Measurements from ENCODE around the gene PFN1. TPM values are rescaled to one million over a fixed set of nuclear protein-coding genes. Genes with fewer than 3 reads are reported as not detected.
"Not testable (repeated sequence)": the region's sequence is repeated elsewhere in the genome, so short reads cannot be mapped to it uniquely, and the experiment has no call there.

The PFN1 gene
- total RNA-seq, 1 experiment from 2014 or later, result 1,026 TPM

GRCh38 chr17:4921320-4921719, 27.0 kb downstream of the PFN1 start:
- Histone ChIP-seq H3K27me3 (replicated peaks; ENCODE audit: insufficient read depth, low read depth, low read length, poor library complexity) (no peaks in the 10 kb centered on the region), H3K27ac (ENCODE audit: low read depth, low read length, poor library complexity, severe bottlenecking) (no peak overlapping the region), H3K36me3 (ENCODE audit: insufficient read depth, low read length, poor library complexity, severe bottlenecking) (no peaks in the 10 kb centered on the region), H3K4me3 (ENCODE audit: low read depth, low read length, poor library complexity, severe bottlenecking) (no peak overlapping the region), H3K4me1 (ENCODE audit: insufficient read depth, low read length, poor library complexity, severe bottlenecking) (no peaks in the 10 kb centered on the region), H3K9me3 (ENCODE audit: low read depth, low read length, poor library complexity, severe bottlenecking) (no peaks in the 10 kb centered on the region)
- TF ChIP-seq CTCF (conservative IDR thresholded peaks at IDR 0.05; ENCODE audit: low read depth, low read length) (no peak), EZH2 (IDR thresholded peaks at IDR 0.05; ENCODE audit: borderline replicate concordance, low read depth, low read length, poor library complexity, severe bottlenecking) (no peak)
- no TSS peak for BruUV-seq (replicated peaks)
- ChIA-PET POLR2A (ENCODE audit: low non-redundant PET) (no interaction called here), CTCF (no interaction called here)
- no peak for DNase-seq (ENCODE audit: low spot score)
- intact Hi-C loops (cut with micrococcal nuclease; ENCODE audit: unreplicated experiment), result no loop called here

GRCh38 chr17:4920351-4921048, 27.8 kb downstream of the PFN1 start:
- TF ChIP-seq EZH2 (IDR thresholded peaks at IDR 0.05; ENCODE audit: borderline replicate concordance, low read depth, low read length, poor library complexity, severe bottlenecking) (no peak), CTCF (conservative IDR thresholded peaks at IDR 0.05; ENCODE audit: low read depth, low read length) (no peak)
- Histone ChIP-seq H3K4me3 (ENCODE audit: low read depth, low read length, poor library complexity, severe bottlenecking) (no peak overlapping the region), H3K27ac (ENCODE audit: low read depth, low read length, poor library complexity, severe bottlenecking) (no peak overlapping the region), H3K36me3 (ENCODE audit: insufficient read depth, low read length, poor library complexity, severe bottlenecking) (no peaks in the 10 kb centered on the region), H3K4me1 (ENCODE audit: insufficient read depth, low read length, poor library complexity, severe bottlenecking) (no peaks in the 10 kb centered on the region), H3K9me3 (ENCODE audit: low read depth, low read length, poor library complexity, severe bottlenecking) (no peaks in the 10 kb centered on the region), H3K27me3 (replicated peaks; ENCODE audit: insufficient read depth, low read depth, low read length, poor library complexity) (no peaks in the 10 kb centered on the region)
- intact Hi-C loops (cut with micrococcal nuclease; ENCODE audit: unreplicated experiment), result no loop called here
- ChIA-PET POLR2A (ENCODE audit: low non-redundant PET) (no interaction called here), CTCF (no interaction called here)
- DNase-seq (ENCODE audit: low spot score), result no peak
- BruUV-seq (replicated peaks), result no TSS peak

- H3K36me3 ChIP-seq (ENCODE audit: insufficient read depth, low read length, poor library complexity, severe bottlenecking), result no peaks in the 10 kb centered on the region
- ChIA-PET POLR2A (ENCODE audit: low non-redundant PET) (no interaction called here), CTCF (no interaction called here)
- H3K4me3 ChIP-seq (ENCODE audit: low read depth, low read length, poor library complexity, severe bottlenecking), result no peak overlapping the region
- H3K27me3 ChIP-seq (replicated peaks; ENCODE audit: insufficient read depth, low read depth, low read length, poor library complexity), result no peaks in the 10 kb centered on the region
- no peak overlapping the region for H3K27ac ChIP-seq (ENCODE audit: low read depth, low read length, poor library complexity, severe bottlenecking)
- intact Hi-C loops (cut with micrococcal nuclease; ENCODE audit: unreplicated experiment), result no loop called here
- no peaks in the 10 kb centered on the region for H3K4me1 ChIP-seq (ENCODE audit: insufficient read depth, low read length, poor library complexity, severe bottlenecking)
- no peak for TF ChIP-seq EZH2 (IDR thresholded peaks at IDR 0.05; ENCODE audit: borderline replicate concordance, low read depth, low read length, poor library complexity, severe bottlenecking)
- TF ChIP-seq CTCF (conservative IDR thresholded peaks at IDR 0.05; ENCODE audit: low read depth, low read length), result no peak
- DNase-seq (ENCODE audit: low spot score), result no peak
- no peaks in the 10 kb centered on the region for H3K9me3 ChIP-seq (ENCODE audit: low read depth, low read length, poor library complexity, severe bottlenecking)
- no TSS peak for BruUV-seq (replicated peaks)
Observed at GRCh38 chr17:4919511-4920047, 28.8 kb downstream of the PFN1 start.

GRCh38 chr17:4914551-4914950, 33.8 kb downstream of the PFN1 start:
- H3K9me3 ChIP-seq (ENCODE audit: low read depth, low read length, poor library complexity, severe bottlenecking); BruUV-seq (replicated peaks); DNase-seq (ENCODE audit: low spot score); CTCF ChIA-PET; H3K27me3 ChIP-seq (replicated peaks; ENCODE audit: insufficient read depth, low read depth, low read length, poor library complexity); H3K4me3 ChIP-seq (ENCODE audit: low read depth, low read length, poor library complexity, severe bottlenecking); H3K36me3 ChIP-seq (ENCODE audit: insufficient read depth, low read length, poor library complexity, severe bottlenecking); H3K27ac ChIP-seq (ENCODE audit: low read depth, low read length, poor library complexity, severe bottlenecking); H3K4me1 ChIP-seq (ENCODE audit: insufficient read depth, low read length, poor library complexity, severe bottlenecking); POLR2A ChIA-PET (ENCODE audit: low non-redundant PET); intact Hi-C loops (cut with micrococcal nuclease; ENCODE audit: unreplicated experiment): not testable (repeated sequence)

Measured in A673 (cell line).